ENCODE results near the gene RAB6B. TPM values are rescaled to one million over a fixed set of nuclear protein-coding genes. Genes with fewer than 3 reads are reported as not detected.

RAB6B gene
- total RNA-seq, 4 donors from 2014 or later, result 0.30 to 1.1 (median 0.65) TPM

GRCh38 chr3:133937061-133937686, 41.5 kb upstream of the RAB6B start:
- 85 to 92% methylated on average over 8 of the region's 8 CpGs for WGBS, 2 donors
- peak in 1 of 2 donors; percentile 14 for DNase-seq (ENCODE audit: low spot score in 2 of 2)
- no peak overlapping the region for H3K4me3 ChIP-seq (ENCODE audit: low read depth, poor library complexity, severe bottlenecking)
- intact Hi-C loops (cut with DNase I; ENCODE audit: low total_unique reads), result loop anchor here (10.0 kb wide), 1 partner anchor 278 kb away; no protein-coding TSS in a partner anchor
- TF ChIP-seq POLR2A (IDR thresholded peaks at IDR 0.05) (no peak), CTCF (IDR thresholded peaks at IDR 0.05) (no peak)

GRCh38 chr3:133935843-133936769, 40.4 kb upstream of the RAB6B start:
- intact Hi-C loops (cut with DNase I; ENCODE audit: low total_unique reads), result loop anchor here (10.0 kb wide), 1 partner anchor 279 kb away; no protein-coding TSS in a partner anchor
- TF ChIP-seq POLR2A (IDR thresholded peaks at IDR 0.05), result no peak
- no peak for TF ChIP-seq CTCF (IDR thresholded peaks at IDR 0.05)
- H3K4me3 ChIP-seq (ENCODE audit: low read depth, poor library complexity, severe bottlenecking), result no peak overlapping the region
- DNase-seq (ENCODE audit: low spot score in 2 of 2), result peak in 1 of 2 donors; percentile 75
- 83 to 89% methylated on average over 13 of the region's 13 CpGs for WGBS, 2 donors

DNA sequence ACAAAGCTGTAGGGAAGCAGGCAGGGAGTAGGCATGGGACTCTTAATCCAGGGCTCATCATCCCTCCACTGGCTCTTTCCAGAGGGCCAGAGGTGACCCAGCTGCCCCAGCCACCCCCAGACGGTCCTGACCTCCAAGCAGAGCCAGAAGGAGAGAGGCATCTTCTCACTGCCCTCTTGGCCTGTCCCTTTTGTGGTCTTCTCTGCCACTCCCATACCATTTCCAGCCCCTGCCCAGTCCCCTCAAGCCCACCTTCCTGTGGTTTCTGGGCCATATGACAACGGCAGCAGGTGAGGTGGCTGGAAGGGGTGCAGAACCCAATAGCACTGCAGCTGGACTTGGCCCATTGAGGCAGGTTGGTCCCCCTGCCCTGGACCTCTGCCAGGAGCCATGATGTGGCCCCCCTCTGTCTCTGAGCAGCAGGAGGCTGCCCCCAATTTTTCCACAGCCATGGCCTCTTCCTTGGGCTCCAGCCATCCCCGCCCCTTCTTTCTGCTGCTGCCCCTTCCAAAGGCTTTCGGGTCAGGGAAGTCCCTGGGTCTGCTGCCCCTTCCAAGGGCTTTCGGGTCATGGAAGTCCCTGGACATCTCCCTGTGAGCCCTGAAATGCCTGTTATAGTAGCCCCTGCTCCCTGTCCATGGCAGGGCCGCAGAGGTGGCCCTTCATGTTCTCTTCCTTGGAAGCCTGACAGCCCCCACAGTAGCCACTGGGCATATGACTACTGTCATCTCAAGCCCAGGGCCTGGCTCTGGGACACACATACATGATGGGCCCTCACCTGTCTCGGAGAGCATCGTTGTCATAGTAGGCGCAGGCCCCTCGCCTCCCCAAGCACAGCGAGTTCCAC, 39.5 kb upstream of the RAB6B start:
- TF ChIP-seq CTCF (IDR thresholded peaks at IDR 0.05), result no peak
- no peak for TF ChIP-seq POLR2A (IDR thresholded peaks at IDR 0.05)
- peak in 1 of 2 donors; percentile 81 for DNase-seq (ENCODE audit: low spot score in 2 of 2)
- no peak overlapping the region for H3K4me3 ChIP-seq (ENCODE audit: low read depth, poor library complexity, severe bottlenecking)
- 95 to 96% methylated on average over 11 of the region's 11 CpGs for WGBS, 2 donors
- intact Hi-C loops (cut with DNase I; ENCODE audit: low total_unique reads), result loop anchor here (10.0 kb wide), 1 partner anchor 280 kb away; no protein-coding TSS in a partner anchor

DNA sequence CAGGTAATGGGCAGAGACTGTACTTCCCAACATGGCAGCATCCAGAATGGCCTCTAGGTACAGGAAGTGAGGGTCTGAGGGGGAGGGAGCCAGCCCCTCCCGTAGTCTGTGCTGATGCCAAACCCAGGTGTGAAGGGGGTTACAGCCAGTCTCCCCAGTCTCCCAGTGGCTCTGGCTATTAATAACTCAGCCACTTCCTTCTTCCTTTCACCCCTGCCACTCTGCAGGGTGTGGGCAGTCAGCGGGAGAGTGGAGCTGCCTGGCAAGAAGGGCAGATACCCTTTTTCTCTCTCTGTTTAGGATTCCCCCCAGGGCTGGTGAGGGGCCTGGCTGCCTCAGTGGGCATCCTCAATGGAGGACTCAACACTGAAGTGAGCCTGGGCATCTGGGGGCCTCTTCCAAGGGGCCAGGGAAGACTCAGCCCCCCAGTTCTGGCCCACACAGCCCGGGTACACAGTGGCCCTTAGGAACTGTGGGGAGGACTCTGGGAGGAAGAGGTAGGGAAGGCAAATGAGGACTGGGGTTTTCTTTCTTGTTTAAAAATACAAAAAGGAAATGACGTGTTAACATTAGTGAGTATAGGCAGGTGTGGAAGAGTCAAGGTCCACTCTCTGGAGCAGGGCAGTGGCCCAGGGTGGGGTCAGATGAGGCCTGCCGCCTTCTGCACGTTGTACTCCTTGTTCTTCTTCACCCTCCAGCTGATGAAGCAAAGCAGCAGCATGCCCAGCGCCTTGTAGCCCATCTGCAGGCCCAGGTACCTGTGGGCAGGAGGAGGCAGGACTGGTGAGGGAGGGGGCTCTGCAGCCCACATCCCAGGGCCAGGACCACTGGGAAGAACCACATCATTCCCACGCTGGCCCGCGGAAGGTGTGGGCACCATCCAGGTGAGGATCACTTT, 38.6 kb upstream of the RAB6B start:
- TF ChIP-seq POLR2A (IDR thresholded peaks at IDR 0.05) (no peak), CTCF (IDR thresholded peaks at IDR 0.05) (no peak)
- WGBS, 2 donors, result 82 to 90% methylated on average over 10 of the region's 10 CpGs
- no peak overlapping the region for H3K4me3 ChIP-seq (ENCODE audit: low read depth, poor library complexity, severe bottlenecking)
- peak in 1 of 2 donors; percentile 72 for DNase-seq (ENCODE audit: low spot score in 2 of 2)
- intact Hi-C loops (cut with DNase I; ENCODE audit: low total_unique reads), result loop anchor here (10.0 kb wide), 1 partner anchor 280 kb away; no protein-coding TSS in a partner anchor
